Aorta (tissue), 5 donors: ENCODE data around the gene ARHGAP26. TPM values are rescaled to one million over a fixed set of nuclear protein-coding genes. Genes with fewer than 3 reads are reported as not detected.

Experiments used
- ATAC-seq: fragments of 200-7000 bp; cut with Tn5 transposase; one replicate; pipeline ENCODE4 v1.9.1; 2022; ENCODE audit warnings: moderate library complexity; ENCODE audit not compliant: low FRiP score
- DNase-seq, 2 donors: peaks; one replicate each; pipeline ENCODE4 v3.0.0-alpha.2; 2020
- H3K27ac ChIP-seq, 2 donors: one replicate each; pipeline ENCODE4 v1.5.1; 2013; ENCODE audit warnings: low read length in 2 of 2, mild to moderate bottlenecking in 2 of 2, moderate library complexity in 2 of 2, control low read depth in 1 of 2, inconsistent platforms in 1 of 2, low read depth in 1 of 2
- H3K27me3 ChIP-seq, 2 donors: one replicate each; pipeline ENCODE4 v1.6.1; 2013; ENCODE audit warnings: control low read depth in 1 of 2, low read length in 1 of 2, mild to moderate bottlenecking in 1 of 2, moderate library complexity in 1 of 2; ENCODE audit not compliant: insufficient read depth in 2 of 2, control insufficient read depth in 1 of 2
- H3K36me3 ChIP-seq, 2 donors: one replicate each; pipeline ENCODE4 v1.6.1; 2013; ENCODE audit warnings: control low read depth in 1 of 2, low read length in 1 of 2, mild to moderate bottlenecking in 1 of 2; ENCODE audit not compliant: insufficient read depth in 2 of 2, control insufficient read depth in 1 of 2
- H3K4me1 ChIP-seq, 2 donors: one replicate each; pipeline ENCODE4 v1.6.1; 2013; ENCODE audit warnings: low read length in 2 of 2, control low read depth in 1 of 2, mild to moderate bottlenecking in 1 of 2, moderate library complexity in 1 of 2; ENCODE audit not compliant: insufficient read depth in 2 of 2, control insufficient read depth in 1 of 2
- H3K4me3 ChIP-seq, 2 donors: one replicate each; pipeline ENCODE4 v1.5.1; 2013; ENCODE audit warnings: low read length in 2 of 2, control low read depth in 1 of 2, mild to moderate bottlenecking in 1 of 2
- H3K9me3 ChIP-seq: one replicate; pipeline ENCODE4 v1.6.1; 2013; ENCODE audit warnings: mild to moderate bottlenecking, low read length; ENCODE audit not compliant: control insufficient read depth
- WGBS, 2 donors: extraction: QIAGEN DNeasy Blood & Tissue Kit; methylation state at CpG; one replicate each; pipeline ENCODE4 v1.1.7; 2013; 5-methylcytosine and 5-hydroxymethylcytosine counted together
- intact Hi-C, 2 donors: fragments of 100-400 bp; cut with DNase I; formaldehyde crosslinking; loops; one replicate each; pipeline versions ENCODE4 v1.14.2 to v1.15.0; 2022
- polyA plus RNA-seq, 2 donors: library from polyadenylated mRNA; stranded (reverse); fragments of 200-250 nt; gene quantifications; one replicate each; pipeline ENCODE4 v1.2.3, GENCODE V29; 2013
- total RNA-seq, 2 donors: library from RNA; stranded (reverse); fragmentation: NEBNext Ultra II Directional; extraction: Animal tissue kit (Norgen Biotek cat#: 25700); gene quantifications; one replicate each; pipeline ENCODE4 v1.2.1, GENCODE V29; 2021
- donor health status: healthy with polysubstance abuse.
- donor health status: Bipolar disorder and iron deficiency.
- donor health status: DM: no; HTN: no; CAD: no.
- donor health status: DM: no; HTN: no; CAD: no.
- donor health status: DM: yes; HTN: yes; CAD: no.

The ARHGAP26 gene
- total and polyA plus RNA-seq, 4 donors = 4.5 to 70.7 (median 29.6) TPM

GRCh38 chr5:143036146-143036927, 266.2 kb downstream of the ARHGAP26 start:
- Histone ChIP-seq H3K27me3 (no peaks in the 10 kb centered on the region), H3K9me3 (no peaks in the 10 kb centered on the region), H3K36me3 (peaks cover 0 to 3% of the 10 kb centered on the region in 2 donors), H3K4me1 (no peaks in the 10 kb centered on the region), H3K27ac (no peak overlapping the region), H3K4me3 (no peak overlapping the region)
- intact Hi-C loops = no loop called here
- 95 to 98% methylated on average over 4 of the region's 4 CpGs for WGBS, 2 donors
- ATAC-seq (no peak), DNase-seq (no peak)

GRCh38 chr5:143037071-143037470, 266.9 kb downstream of the ARHGAP26 start:
- Histone ChIP-seq H3K4me3 (no peak overlapping the region), H3K4me1 (no peaks in the 10 kb centered on the region), H3K36me3 (peaks cover 2 to 3% of the 10 kb centered on the region in 2 donors), H3K27me3 (no peaks in the 10 kb centered on the region), H3K9me3 (no peaks in the 10 kb centered on the region), H3K27ac (no peak overlapping the region)
- no peak for DNase-seq
- 91 to 98% methylated on average over 3 of the region's 3 CpGs for WGBS, 2 donors
- ATAC-seq = no peak
- intact Hi-C loops = no loop called here

DNA sequence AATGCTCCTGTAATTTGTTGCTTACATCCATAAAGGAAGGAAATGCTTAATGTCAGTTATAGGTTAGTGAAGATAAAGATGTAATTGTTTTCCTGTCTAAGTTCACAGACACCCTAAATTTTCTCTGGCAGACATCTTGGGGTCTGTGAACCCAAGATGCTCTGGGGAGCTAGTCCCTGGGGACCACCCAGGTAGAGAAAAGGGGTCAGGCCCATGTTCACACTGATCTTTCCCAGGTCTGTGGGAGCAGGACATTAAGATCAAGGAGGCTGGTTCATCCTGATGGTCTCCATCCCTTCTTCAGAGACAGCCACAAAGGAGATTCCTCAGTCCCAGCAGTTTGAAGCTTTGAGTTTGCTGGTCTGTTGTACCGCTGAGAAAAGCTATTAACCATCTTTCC, 267.5 kb downstream of the ARHGAP26 start:
- WGBS, 2 donors = 82 to 93% methylated on average over 1 of the region's 1 CpG
- ATAC-seq = no peak
- DNase-seq = no peak

DNA sequence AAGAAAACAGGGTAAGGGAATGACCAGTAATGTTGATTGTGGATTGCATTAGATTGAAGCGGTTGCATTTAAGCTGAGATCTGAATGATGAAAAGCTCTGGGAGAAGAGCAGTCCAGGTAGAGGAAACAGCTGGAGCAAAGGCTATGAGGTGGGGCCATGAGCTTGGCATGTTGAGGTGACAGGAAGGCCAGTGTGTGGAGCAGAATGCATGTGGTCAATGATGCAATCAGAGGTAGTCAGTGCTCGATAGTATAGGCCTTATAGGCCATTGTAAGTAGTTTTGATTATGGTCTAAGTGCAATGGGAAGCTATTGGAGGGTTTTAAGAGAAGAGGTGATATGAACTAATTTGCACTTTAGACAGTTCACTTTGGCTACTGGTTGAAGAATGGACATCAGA, 270.4 kb downstream of the ARHGAP26 start:
- H3K4me3 ChIP-seq = no peak overlapping the region
- WGBS, 2 donors = 98% methylated on average over 2 of the region's 2 CpGs
- H3K36me3 ChIP-seq = peaks cover 2 to 3% of the 10 kb centered on the region in 2 donors
- DNase-seq (no peak), ATAC-seq (no peak)
- H3K27ac ChIP-seq = no peak overlapping the region
- no peaks in the 10 kb centered on the region for H3K9me3 ChIP-seq
- no peaks in the 10 kb centered on the region for H3K4me1 ChIP-seq
- no peaks in the 10 kb centered on the region for H3K27me3 ChIP-seq
- intact Hi-C loops = no loop called here

More for the DNA sequence above, 267.5 kb downstream of the ARHGAP26 start:
- Histone ChIP-seq H3K36me3 (peaks cover 2 to 3% of the 10 kb centered on the region in 2 donors), H3K4me3 (no peak overlapping the region), H3K27me3 (no peaks in the 10 kb centered on the region), H3K9me3 (no peaks in the 10 kb centered on the region), H3K27ac (no peak overlapping the region), H3K4me1 (no peaks in the 10 kb centered on the region)
- intact Hi-C loops = no loop called here

- Histone ChIP-seq H3K4me1 (no peaks in the 10 kb centered on the region), H3K36me3 (peaks cover 2 to 3% of the 10 kb centered on the region in 2 donors), H3K27ac (no peak overlapping the region), H3K27me3 (no peaks in the 10 kb centered on the region), H3K9me3 (no peaks in the 10 kb centered on the region), H3K4me3 (no peak overlapping the region)
- 89% methylated on average over 7 of the region's 7 CpGs for WGBS, 2 donors
- intact Hi-C loops = no loop called here
- no peak for ATAC-seq
- no peak for DNase-seq
Observed at GRCh38 chr5:143041461-143041860, 271.3 kb downstream of the ARHGAP26 start.

GRCh38 chr5:143041972-143042770, 272.0 kb downstream of the ARHGAP26 start:
- ATAC-seq (peak; percentile 59), DNase-seq (no peak)
- intact Hi-C loops = no loop called here
- H3K27ac ChIP-seq = no peak overlapping the region
- no peak overlapping the region for H3K4me3 ChIP-seq
- H3K4me1 ChIP-seq = no peaks in the 10 kb centered on the region
- WGBS, 2 donors = 63% methylated on average over 6 of the region's 6 CpGs
- peaks cover under 1 to 2% of the 10 kb centered on the region in 2 donors for H3K36me3 ChIP-seq
- H3K27me3 ChIP-seq = no peaks in the 10 kb centered on the region
- H3K9me3 ChIP-seq = no peaks in the 10 kb centered on the region

GRCh38 chr5:143044265-143044664, 274.1 kb downstream of the ARHGAP26 start:
- peaks cover 0 to 2% of the 10 kb centered on the region in 2 donors for H3K36me3 ChIP-seq
- WGBS, 2 donors = 92 to 93% methylated on average over 4 of the region's 4 CpGs
- H3K27ac ChIP-seq = no peak overlapping the region
- H3K9me3 ChIP-seq = no peaks in the 10 kb centered on the region
- no peaks in the 10 kb centered on the region for H3K4me1 ChIP-seq
- no peak overlapping the region for H3K4me3 ChIP-seq
- DNase-seq = peak in 1 of 2 donors; percentile 58
- H3K27me3 ChIP-seq = no peaks in the 10 kb centered on the region
- intact Hi-C loops = no loop called here
- ATAC-seq = no peak

- no peaks in the 10 kb centered on the region for H3K4me1 ChIP-seq
- ATAC-seq (no peak), DNase-seq (no peak)
- intact Hi-C loops = no loop called here
- H3K27me3 ChIP-seq = no peaks in the 10 kb centered on the region
- peaks cover 0 to 2% of the 10 kb centered on the region in 2 donors for H3K36me3 ChIP-seq
- WGBS, 2 donors = 90 to 93% methylated on average over 3 of the region's 3 CpGs
- H3K4me3 ChIP-seq = no peak overlapping the region
- H3K9me3 ChIP-seq = no peaks in the 10 kb centered on the region
- no peak overlapping the region for H3K27ac ChIP-seq
Observed at GRCh38 chr5:143045062-143045461, 274.9 kb downstream of the ARHGAP26 start.
